Amniotic epithelial cell (primary cell): Measurements from ENCODE around the gene SPIRE1.
"Not testable (repeated sequence)": the region's sequence is repeated elsewhere in the genome, so short reads cannot be mapped to it uniquely, and the experiment has no call there.

ENCODE experiments used
- DNase-seq: peaks from one replicate; pipeline ENCODE4 v3.0.0-alpha.2; 2010; ENCODE audit warnings: low read depth

The SPIRE1 gene

GRCh38 chr18:12598181-12598930, 59.6 kb downstream of the SPIRE1 start:
- peak; percentile 9 for DNase-seq

- peak; percentile 91 for DNase-seq
Measured at GRCh38 chr18:12597760-12598159, 60.1 kb downstream of the SPIRE1 start.

DNA sequence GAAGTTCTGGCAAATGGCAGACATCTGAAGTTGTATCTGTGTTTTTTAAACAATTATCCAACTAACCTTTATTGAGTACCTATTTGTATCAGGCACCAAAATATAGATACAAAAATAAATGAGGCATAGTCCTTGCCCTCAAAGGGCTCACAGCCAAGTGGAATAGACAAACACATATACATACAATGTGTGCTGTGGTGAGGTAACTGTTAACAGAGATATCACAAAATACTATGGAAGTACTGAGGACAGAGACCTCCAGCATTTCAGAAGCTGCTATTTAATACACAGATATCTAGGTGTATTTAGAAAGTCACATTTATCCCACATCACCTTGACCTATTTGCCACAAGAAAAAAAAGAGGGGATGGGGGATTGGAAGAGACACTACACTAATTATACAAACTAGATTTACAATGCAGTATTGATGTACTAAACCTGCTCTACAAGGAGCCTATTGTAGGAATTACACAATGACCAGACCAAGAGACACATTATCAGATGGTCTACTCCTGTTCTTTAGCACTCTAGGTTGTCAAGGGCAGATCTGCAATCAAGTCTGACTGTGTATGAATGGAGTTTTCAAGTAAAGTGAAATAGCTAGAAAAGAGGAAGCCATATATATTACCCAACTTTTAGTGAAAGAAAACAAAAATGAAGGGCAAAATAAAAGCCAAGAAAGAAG, 62.2 kb downstream of the SPIRE1 start:
- DNase-seq = peak; percentile 26

DNA sequence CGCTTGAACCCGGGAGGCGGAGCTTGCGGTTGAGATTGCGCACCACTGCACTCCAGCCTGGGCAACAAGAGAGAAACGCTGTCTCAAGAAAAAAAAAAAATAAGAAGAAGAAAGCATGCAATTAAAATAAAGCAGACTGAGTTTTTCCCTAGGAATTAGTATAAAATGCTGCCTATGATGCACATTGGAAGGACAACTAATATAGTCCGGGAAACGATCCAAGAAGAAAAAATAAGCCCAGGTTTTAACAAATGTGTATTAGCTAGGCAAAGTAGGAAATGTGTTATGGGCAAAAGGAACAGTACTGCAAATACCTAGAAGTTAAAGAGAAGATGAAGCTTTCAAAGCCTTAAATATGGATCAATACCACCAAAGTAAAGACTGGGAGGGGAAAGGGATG, 64.0 kb downstream of the SPIRE1 start:
- DNase-seq = no peak

- no peak for DNase-seq
Measured at GRCh38 chr18:12592597-12593127, 65.2 kb downstream of the SPIRE1 start.

GRCh38 chr18:12589448-12589847, 68.5 kb downstream of the SPIRE1 start:
- DNase-seq = no peak

DNA sequence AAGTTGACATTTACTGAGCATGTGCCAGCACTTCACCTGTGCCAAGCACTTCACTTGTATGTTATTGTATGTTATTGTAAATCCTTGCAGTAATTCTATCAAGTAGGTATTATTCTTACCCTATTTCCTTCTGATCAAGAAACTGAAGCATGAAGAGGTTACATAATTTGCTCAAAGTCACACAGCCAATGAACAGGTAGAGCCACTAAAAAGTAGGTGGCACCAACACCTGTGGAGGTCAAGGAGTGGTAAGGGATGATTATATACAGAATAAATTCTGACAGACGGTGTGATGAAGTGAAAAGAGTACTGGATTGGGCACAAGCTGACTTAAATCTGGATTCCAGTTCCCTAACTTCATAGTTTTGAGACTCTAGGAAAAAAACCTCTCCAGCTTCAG, 71.0 kb downstream of the SPIRE1 start:
- DNase-seq = no peak

DNA sequence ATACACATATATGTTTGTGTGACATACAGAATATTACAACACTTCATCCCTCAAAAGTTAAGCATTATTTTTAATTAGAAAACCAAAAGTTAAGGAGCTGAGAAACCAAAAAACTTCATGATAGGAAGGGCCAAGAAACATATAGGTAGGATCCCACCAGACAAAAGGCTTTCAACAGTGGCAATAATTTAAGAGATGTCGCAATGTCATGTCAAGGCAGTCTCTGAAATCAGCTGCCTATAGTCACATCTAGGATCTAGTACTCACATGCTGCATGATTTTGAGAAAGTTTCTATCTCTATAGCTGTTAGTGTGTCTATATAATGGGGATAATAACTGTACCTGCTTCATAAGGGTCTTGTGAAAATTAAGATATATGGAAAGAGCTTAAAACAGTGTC, 72.7 kb downstream of the SPIRE1 start:
- DNase-seq = peak; percentile 35

GRCh38 chr18:12580630-12581342, 77.1 kb downstream of the SPIRE1 start:
- no peak for DNase-seq

DNA sequence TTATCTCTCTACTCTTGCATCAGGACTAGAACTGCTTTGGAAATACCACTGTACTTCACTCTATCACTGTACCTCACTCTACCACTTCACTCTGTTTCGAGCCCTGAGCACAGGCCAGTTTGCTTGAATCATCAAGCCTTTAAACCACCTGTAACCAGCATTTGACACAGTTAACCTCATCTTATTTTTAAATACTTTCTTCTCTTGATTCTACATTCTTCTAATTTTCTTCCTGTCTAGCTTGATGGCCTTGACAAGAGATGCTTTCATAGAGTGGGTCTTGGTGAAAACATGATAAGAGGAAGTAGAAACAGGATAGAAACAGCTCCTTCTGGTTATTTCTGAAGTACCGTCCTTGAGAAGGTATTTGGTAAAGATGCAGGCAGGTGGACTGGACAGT, 78.1 kb downstream of the SPIRE1 start:
- no peak for DNase-seq

DNA sequence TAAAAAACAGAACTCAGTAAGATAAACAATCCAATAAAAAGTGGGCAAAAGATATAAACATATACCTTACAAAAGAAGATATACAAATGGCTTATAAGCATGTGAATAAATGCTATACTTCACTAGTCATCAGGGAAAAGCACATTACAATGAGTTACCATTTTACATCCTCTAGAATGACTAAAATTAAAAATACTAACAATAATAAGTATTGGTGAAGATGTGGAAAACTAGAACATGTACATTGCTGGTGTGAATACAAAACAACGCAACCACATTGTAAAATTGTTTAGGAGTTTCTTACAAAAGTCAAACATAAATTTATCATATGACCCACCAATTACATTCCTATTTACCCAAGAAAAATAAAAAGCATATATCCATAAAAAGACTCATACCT, 80.1 kb downstream of the SPIRE1 start:
- DNase-seq = no peak

DNA sequence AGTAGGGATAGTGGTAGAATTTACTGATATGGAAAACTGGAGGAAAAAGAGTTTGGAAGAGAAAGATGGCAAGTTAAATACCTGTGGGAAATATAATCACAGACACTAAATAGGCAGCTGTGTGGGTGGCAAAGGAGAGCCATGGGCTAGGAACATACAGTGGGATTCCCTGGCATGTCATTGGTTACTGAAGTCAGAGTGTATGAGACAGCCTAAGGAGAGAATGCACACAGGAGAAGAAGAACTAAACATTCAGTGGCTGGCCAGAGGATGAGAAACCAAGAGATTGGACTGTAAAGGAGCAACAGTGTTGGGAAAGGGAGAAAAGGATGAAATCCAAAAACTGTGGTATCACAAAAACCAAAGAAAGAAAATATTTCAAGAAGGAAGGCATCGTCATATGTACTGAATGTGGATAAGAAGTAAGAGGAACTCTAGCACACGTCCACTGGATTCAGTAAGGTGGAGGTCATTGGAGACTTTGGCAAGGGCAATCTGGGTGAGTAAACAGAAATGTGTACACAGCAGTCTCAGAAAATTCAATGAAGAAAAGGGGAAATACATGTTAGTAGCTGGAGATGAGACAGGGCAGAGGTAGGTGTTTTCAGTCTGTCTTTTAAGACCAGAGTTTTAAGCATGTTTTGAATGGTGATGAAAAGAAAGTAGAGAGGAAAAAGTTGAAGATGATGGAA, 83.3 kb downstream of the SPIRE1 start:
- no peak for DNase-seq

DNA sequence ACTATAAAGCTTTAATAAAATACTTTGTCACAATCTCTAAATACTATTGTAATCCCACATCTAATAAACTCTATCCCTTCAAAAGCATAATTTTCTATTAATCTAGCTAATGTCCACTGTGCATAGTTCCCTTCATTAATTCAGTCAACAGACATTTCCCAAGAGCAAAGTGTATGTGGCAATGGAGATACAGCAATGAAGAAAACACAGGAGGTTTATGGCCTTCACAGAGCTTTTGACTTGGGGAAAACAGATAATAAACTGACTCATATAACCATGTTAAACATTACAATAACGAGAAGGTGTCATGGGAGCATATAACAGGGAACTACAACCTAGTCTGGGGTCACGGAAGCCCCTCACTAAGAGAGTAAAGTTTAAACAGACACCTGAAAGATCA, 86.3 kb downstream of the SPIRE1 start:
- DNase-seq = peak; percentile 73

DNA sequence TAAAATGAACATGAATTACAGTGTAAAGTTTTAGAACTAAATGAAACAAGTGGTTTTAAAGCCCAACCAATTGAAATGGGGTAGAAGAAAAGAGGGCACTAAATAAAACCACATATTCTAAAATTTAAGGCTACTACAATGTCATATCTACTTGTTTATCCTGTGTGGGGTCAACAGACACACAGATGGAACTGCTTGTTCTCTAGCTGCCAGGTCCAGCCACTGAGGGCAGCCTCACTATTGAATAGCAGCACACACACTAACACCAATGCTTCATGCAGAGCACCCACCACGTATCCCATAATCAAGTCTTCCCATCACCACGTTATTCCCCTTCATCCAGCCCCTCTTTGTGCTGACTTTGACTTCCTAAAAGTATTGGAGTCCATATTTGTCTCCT, 88.1 kb downstream of the SPIRE1 start:
- no peak for DNase-seq

DNA sequence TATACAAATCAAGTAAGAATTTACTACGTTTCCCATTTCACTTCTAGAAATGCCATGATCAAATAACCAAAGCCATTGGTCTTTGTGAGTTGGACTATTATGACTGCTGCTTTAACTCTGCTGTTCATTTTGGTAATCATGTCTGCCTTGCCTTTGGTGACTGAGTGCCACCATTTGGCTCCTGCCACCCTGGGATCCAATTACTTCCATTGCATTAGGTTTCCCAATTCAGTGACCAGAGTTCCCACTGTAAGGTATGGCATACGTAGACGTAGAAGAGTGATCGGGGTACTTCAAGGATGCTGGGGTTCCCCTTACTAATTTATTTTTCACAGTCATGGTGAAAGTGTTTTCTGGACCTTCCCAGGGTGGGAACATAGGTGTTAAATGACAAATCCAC, 90.1 kb downstream of the SPIRE1 start:
- DNase-seq = no peak

- DNase-seq = no peak
Measured at GRCh38 chr18:12564861-12565260, 93.0 kb downstream of the SPIRE1 start.

- no peak for DNase-seq
Measured at GRCh38 chr18:12564378-12564777, 93.5 kb downstream of the SPIRE1 start.

GRCh38 chr18:12560600-12560999, 97.3 kb downstream of the SPIRE1 start:
- DNase-seq = not testable (repeated sequence)

DNA sequence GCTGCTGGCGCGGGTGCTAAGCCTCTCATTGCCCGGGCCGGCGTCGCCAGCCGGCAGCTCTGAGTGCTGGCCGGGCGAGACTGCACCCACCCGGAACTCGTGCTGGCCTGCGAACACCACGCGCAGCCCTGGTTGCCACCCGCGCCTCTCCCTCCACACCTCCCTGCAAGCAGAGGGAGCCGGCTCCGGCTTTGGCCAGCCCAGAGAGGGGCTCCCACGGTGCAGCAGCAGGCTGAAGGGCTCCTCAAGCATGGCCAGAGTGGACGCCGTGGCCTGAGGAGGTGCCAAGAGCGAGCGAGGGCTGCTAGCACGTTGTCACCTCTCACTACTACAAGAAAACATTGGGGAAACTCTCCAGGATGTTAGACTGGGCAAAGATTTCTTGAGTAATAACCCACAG, 98.6 kb downstream of the SPIRE1 start:
- no peak for DNase-seq

GRCh38 chr18:12556946-12557806, 100.7 kb downstream of the SPIRE1 start:
- DNase-seq = no peak

- DNase-seq = peak; percentile 30
Measured at GRCh38 chr18:12554796-12555388, 103.0 kb downstream of the SPIRE1 start.
